Esophagus squamous epithelium (tissue), 5 donors: Measurements from ENCODE around the gene CTNND2. TPM values are rescaled to one million over a fixed set of nuclear protein-coding genes. Genes with fewer than 3 reads are reported as not detected.

Experiments used
- DNase-seq: peaks from one replicate; lab custom pipeline; 2025; lab: John Stamatoyannopoulos, UW
- H3K27ac ChIP-seq, 4 donors: fragments of 200-600 bp; sonication (generic); one replicate each; pipeline ENCODE4 v1.5.1; 2016 to 2019; ENCODE audit warnings: mild to moderate bottlenecking in 1 of 4
- H3K27me3 ChIP-seq, 4 donors: fragments of 200-600 bp; sonication (generic); 1 replicate in 3 of 4; 2 replicates in 1 of 4; pipeline versions ENCODE4 v1.5.1 to v1.6.0; 2017 to 2021; ENCODE audit warnings: antibody characterized with exemption in 1 of 4
- H3K36me3 ChIP-seq, 3 donors: fragments of 200-600 bp; sonication (generic); one replicate each; pipeline ENCODE4 v1.5.1; 2016 to 2019
- H3K4me1 ChIP-seq, 3 donors: fragments of 200-600 bp; sonication (generic); one replicate each; pipeline ENCODE4 v1.5.1; 2017 to 2019
- H3K4me3 ChIP-seq, 4 donors: fragments of 200-600 bp; sonication (generic); 1 replicate in 3 of 4; 2 replicates in 1 of 4; pipeline ENCODE4 v1.5.1; 2016 to 2019; ENCODE audit warnings: mild to moderate bottlenecking in 2 of 4, moderate library complexity in 1 of 4
- H3K9me3 ChIP-seq, 3 donors: fragments of 200-600 bp; sonication (generic); one replicate each; pipeline ENCODE4 v1.5.1; 2016 to 2019
- POLR2A ChIP-seq, 4 donors: fragments of 450-650 bp; IDR thresholded peaks; one replicate each; pipeline ENCODE4 v1.6.1; 2017; ENCODE audit warnings: antibody characterized with exemption in 4 of 4, mild to moderate bottlenecking in 4 of 4, moderate library complexity in 3 of 4
- WGBS, 2 donors: methylation state at CpG; one replicate each; pipeline ENCODE4 v1.1.5; 2018; 5-methylcytosine and 5-hydroxymethylcytosine counted together
- intact Hi-C: fragments of 100-400 bp; cut with DNase I; formaldehyde crosslinking; loops from one replicate; pipeline ENCODE4 v1.15.0; 2022
- total RNA-seq, 4 donors: library from RNA; depleted of rRNA; stranded (reverse); fragments of >200 nt; gene quantifications; one replicate each; pipeline ENCODE4 v1.1.0, GENCODE V29; 2016
- TF ChIP-seq, protein P1 (sequence below), 6 experiments: fragments of 450-650 bp in 4 of 6; fragments of 200-600 bp in 2 of 6; sonication (generic) in 2 of 6; IDR thresholded peaks; one replicate each; pipeline ENCODE4 v1.5.1; 2016 to 2019; ENCODE audit warnings: antibody characterized with exemption in 6 of 6, mild to moderate bottlenecking in 4 of 6, moderate library complexity in 4 of 6
- donor health status: DM: yes; HTN: yes; CAD: no.

Gene CTNND2
- total RNA-seq, 4 donors from 2014 or later: 0.38 to 0.50 TPM; not detected in 2

DNA sequence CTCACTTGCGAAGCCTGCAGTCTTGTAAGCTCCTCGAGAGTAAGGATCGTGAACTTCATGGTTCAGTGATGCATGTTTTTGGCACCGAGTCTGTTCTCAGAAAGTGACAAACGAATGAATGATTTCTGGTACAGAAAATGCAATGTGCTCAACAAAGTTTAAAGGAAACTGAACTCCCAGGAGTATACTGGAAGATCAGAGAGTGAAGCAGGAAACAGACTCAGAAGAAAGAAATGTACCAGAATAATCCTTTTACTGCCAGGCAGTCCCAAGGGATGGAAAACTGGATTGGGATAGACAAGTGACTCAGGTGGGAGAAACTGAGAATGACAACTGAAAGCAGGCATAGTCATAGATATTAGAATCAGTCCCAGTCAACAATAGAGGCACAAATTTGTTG lies 420.6 kb downstream of the CTNND2 start:
- H3K27me3 ChIP-seq: no peaks in the 10 kb centered on the region
- no peaks in the 10 kb centered on the region for H3K4me1 ChIP-seq
- H3K9me3 ChIP-seq: no peaks in the 10 kb centered on the region
- H3K27ac ChIP-seq: no peak overlapping the region
- intact Hi-C loops: no loop called here
- no peak overlapping the region for H3K4me3 ChIP-seq
- H3K36me3 ChIP-seq: no peaks in the 10 kb centered on the region
- 64 to 69% methylated on average over 5 of the region's 5 CpGs for WGBS, 2 donors
- TF ChIP-seq, protein P1, sequence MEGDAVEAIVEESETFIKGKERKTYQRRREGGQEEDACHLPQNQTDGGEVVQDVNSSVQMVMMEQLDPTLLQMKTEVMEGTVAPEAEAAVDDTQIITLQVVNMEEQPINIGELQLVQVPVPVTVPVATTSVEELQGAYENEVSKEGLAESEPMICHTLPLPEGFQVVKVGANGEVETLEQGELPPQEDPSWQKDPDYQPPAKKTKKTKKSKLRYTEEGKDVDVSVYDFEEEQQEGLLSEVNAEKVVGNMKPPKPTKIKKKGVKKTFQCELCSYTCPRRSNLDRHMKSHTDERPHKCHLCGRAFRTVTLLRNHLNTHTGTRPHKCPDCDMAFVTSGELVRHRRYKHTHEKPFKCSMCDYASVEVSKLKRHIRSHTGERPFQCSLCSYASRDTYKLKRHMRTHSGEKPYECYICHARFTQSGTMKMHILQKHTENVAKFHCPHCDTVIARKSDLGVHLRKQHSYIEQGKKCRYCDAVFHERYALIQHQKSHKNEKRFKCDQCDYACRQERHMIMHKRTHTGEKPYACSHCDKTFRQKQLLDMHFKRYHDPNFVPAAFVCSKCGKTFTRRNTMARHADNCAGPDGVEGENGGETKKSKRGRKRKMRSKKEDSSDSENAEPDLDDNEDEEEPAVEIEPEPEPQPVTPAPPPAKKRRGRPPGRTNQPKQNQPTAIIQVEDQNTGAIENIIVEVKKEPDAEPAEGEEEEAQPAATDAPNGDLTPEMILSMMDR (IDR thresholded peaks at IDR 0.05): no peak
- no peak for TF ChIP-seq POLR2A (IDR thresholded peaks at IDR 0.05)
- DNase-seq: no peak

DNA sequence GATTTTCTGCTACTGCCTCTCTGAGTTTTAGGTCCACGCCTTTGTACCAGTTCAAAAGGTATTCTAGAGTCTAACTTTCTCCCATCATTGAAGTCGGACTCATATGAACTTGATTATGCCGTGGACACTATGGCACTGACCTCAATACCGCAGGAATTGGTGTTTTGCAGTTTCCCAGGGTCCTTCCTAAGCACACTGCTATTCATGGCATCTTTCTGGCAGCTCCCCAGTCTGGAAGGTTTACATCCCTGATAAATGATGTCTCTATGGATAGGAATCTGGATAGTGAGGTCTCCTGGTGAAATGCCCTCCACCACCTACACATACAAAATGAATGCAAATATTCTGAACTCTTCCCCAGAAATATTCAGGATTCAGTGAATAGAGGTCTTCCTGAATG lies 422.2 kb downstream of the CTNND2 start:
- WGBS, 2 donors: 76 to 88% methylated on average over 4 of the region's 4 CpGs
- intact Hi-C loops: no loop called here
- Histone ChIP-seq H3K9me3 (no peaks in the 10 kb centered on the region), H3K4me1 (no peaks in the 10 kb centered on the region), H3K27me3 (no peaks in the 10 kb centered on the region), H3K27ac (no peak overlapping the region), H3K4me3 (no peak overlapping the region), H3K36me3 (no peaks in the 10 kb centered on the region)
- DNase-seq: no peak
- no peak for TF ChIP-seq POLR2A (IDR thresholded peaks at IDR 0.05)
- TF ChIP-seq, protein P1 (IDR thresholded peaks at IDR 0.05): no peak

DNA sequence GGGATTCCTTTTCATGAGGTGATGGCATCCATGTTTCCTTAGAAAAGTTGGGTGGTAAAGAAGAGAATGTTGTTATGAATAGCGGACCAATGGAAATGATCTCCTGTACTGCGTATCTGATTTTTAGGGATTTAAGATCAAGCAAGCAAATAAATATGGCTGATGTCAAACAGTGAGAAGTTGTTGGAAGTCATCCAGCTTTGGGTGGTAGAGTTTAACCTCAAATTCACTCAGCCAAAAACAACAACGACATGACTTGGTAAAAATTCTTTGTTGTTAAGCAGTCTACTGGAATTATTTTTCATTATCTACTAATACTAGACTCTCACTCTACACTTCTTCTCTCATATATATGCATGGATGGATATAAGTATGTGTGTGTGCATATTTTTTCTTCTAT lies 426.5 kb downstream of the CTNND2 start:
- no peak overlapping the region for H3K27ac ChIP-seq
- TF ChIP-seq POLR2A (IDR thresholded peaks at IDR 0.05): no peak
- TF ChIP-seq, protein P1 (IDR thresholded peaks at IDR 0.05): no peak
- H3K4me3 ChIP-seq: no peak overlapping the region
- WGBS, 2 donors: 61 to 69% methylated on average over 3 of the region's 3 CpGs
- H3K9me3 ChIP-seq: no peaks in the 10 kb centered on the region
- no peaks in the 10 kb centered on the region for H3K4me1 ChIP-seq
- no peaks in the 10 kb centered on the region for H3K27me3 ChIP-seq
- H3K36me3 ChIP-seq: no peaks in the 10 kb centered on the region
- intact Hi-C loops: no loop called here
- no peak for DNase-seq

DNA sequence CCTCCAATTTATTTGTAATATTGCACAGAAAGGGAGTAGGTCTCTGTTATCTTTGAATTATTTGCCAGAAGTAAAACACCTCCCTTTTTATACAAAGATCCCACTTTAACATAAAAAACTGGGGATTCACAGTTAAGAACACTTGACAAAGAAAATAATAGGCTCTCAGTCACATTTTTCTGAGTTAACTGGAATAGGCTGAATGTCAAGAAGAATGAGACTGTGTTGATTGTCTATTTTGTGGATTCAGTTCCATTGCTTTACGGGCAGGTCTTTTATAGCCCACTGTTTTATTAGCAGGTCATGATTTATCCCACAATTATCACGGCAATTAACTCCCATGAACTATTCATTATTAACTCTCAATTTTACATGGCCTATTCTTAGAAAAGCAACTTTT lies 427.4 kb downstream of the CTNND2 start:
- Histone ChIP-seq H3K4me1 (no peaks in the 10 kb centered on the region), H3K36me3 (no peaks in the 10 kb centered on the region), H3K4me3 (no peak overlapping the region), H3K27me3 (no peaks in the 10 kb centered on the region), H3K27ac (no peak overlapping the region), H3K9me3 (no peaks in the 10 kb centered on the region)
- WGBS, 2 donors: 74 to 86% methylated on average over 2 of the region's 2 CpGs
- intact Hi-C loops: no loop called here
- DNase-seq: no peak
- TF ChIP-seq POLR2A (IDR thresholded peaks at IDR 0.05): no peak
- TF ChIP-seq, protein P1 (IDR thresholded peaks at IDR 0.05): no peak

DNA sequence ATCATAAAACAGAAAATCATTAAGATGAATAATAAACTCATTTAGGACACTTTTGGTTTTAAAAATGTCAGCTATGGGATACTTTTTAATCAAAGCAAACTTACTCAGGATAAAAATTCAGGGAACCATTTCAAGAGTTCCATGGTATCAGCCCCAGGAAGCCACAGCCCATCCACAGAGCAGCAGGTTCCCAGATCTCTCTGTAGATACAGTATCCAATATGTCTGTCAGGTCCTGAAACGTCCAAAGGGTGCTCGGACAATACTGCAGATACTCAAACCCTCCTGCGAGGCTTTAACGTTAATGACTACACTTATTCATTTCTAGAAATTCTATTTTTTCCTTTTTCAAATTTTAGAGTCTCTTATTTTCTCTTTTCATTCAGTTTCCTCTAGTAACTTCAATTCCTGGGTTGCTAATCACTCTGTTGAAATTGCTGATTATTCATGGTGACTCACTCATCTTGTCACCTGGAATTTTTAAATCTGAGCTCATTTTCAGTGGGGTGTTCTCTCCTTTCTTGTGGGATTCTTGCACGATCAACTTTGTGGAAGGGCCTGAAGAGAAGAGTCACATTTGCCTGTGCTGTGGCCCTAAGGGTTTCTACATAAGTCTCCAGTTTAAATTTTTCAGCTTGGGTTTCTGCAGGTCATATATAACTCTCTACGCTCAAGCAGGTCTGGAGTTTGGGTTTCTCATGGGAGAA lies 435.8 kb downstream of the CTNND2 start:
- no peak for TF ChIP-seq POLR2A (IDR thresholded peaks at IDR 0.05)
- TF ChIP-seq, protein P1 (IDR thresholded peaks at IDR 0.05): no peak
- no peak for DNase-seq
- no peaks in the 10 kb centered on the region for H3K36me3 ChIP-seq
- WGBS, 2 donors: 70 to 82% methylated on average over 6 of the region's 6 CpGs
- H3K4me1 ChIP-seq: no peaks in the 10 kb centered on the region
- no peak overlapping the region for H3K4me3 ChIP-seq
- no peaks in the 10 kb centered on the region for H3K9me3 ChIP-seq
- intact Hi-C loops: no loop called here
- H3K27me3 ChIP-seq: no peaks in the 10 kb centered on the region
- H3K27ac ChIP-seq: no peak overlapping the region
